H1 (cell line): Measurements from ENCODE around the gene HDAC7. TPM values are rescaled to one million over a fixed set of nuclear protein-coding genes. Genes with fewer than 3 reads are reported as not detected.

ENCODE experiments used
- CTCF ChIA-PET: fragments of 300-600 bp; sonication (Branson Sonifier 250); formaldehyde crosslinking; loops from one replicate; lab custom pipeline; 2021; ENCODE audit not compliant: partially characterized antibody; lab: Charles Lee
- POLR2A ChIA-PET: fragments of 300-600 bp; sonication (Branson Sonifier 250); formaldehyde crosslinking; loops from one replicate; lab custom pipeline; 2021; ENCODE audit warnings: inconsistent platforms; ENCODE audit not compliant: partially characterized antibody; lab: Charles Lee
- DNase-seq, 2 experiments: peaks; one replicate each; pipeline versions ENCODE4 v3.0.0 to v3.0.0-alpha.2; 2010 to 2022; ENCODE audit warnings: low spot score in 2 of 2, low read depth in 1 of 2, mixed read lengths in 1 of 2
- FAIRE-seq: peaks from 2 replicates; lab custom pipeline; 2011; peaks lifted over from hg19 to GRCh38; lab: Jason Lieb, UNC
- H2AFZ ChIP-seq: 2 replicates; pipeline ENCODE4 v1.8.1; 2012; ENCODE audit warnings: low read length, inconsistent platforms
- H2AK5ac ChIP-seq: 2 replicates; pipeline ENCODE4 v1.6.1; 2013; ENCODE audit warnings: low read depth, low read length
- H2BK120ac ChIP-seq: replicated peaks from 2 replicates; pipeline ENCODE3; 2013; ENCODE audit warnings: low read depth, low read length, inconsistent platforms
- H2BK12ac ChIP-seq: 2 replicates; pipeline ENCODE4 v1.6.1; 2013; ENCODE audit warnings: low read depth, low read length
- H2BK15ac ChIP-seq: 2 replicates; pipeline ENCODE4 v1.6.1; 2013; ENCODE audit warnings: low read length
- H2BK20ac ChIP-seq: 2 replicates; pipeline ENCODE4 v1.6.1; 2013; ENCODE audit warnings: low read length
- H2BK5ac ChIP-seq: 2 replicates; pipeline ENCODE4 v1.6.1; 2013; ENCODE audit warnings: low read depth, low read length
- H3K14ac ChIP-seq: 2 replicates; pipeline ENCODE4 v1.6.1; 2013; ENCODE audit warnings: inconsistent platforms; ENCODE audit not compliant: insufficient read length
- H3K18ac ChIP-seq: 2 replicates; pipeline ENCODE4 v1.6.1; 2013; ENCODE audit warnings: low read length; ENCODE audit errors: extremely low read depth
- H3K23ac ChIP-seq: 2 replicates; pipeline ENCODE4 v1.6.1; 2013; ENCODE audit warnings: inconsistent platforms; ENCODE audit not compliant: insufficient read length
- H3K23me2 ChIP-seq: 2 replicates; pipeline ENCODE4 v1.6.1; 2013; ENCODE audit warnings: low read depth, low read length
- H3K27ac ChIP-seq: 2 replicates; pipeline ENCODE4 v1.6.1; 2011; ENCODE audit warnings: low read depth, low read length, inconsistent platforms
- H3K27me3 ChIP-seq, 4 experiments: replicated peaks in 1 of 4; 1 replicate in 1 of 4; 2 replicates in 3 of 4; pipeline versions ENCODE4 v1.6.1 to v1.8.1; 2011 to 2013; ENCODE audit warnings: low read length in 3 of 4, mild to moderate bottlenecking in 3 of 4, inconsistent platforms in 2 of 4, mixed read lengths in 2 of 4, moderate library complexity in 1 of 4; ENCODE audit not compliant: control insufficient read depth in 3 of 4, insufficient read depth in 3 of 4; ENCODE audit errors: extremely low read depth in 1 of 4
- H3K36me3 ChIP-seq, 4 experiments: 2 replicates each; pipeline versions ENCODE4 v1.6.1 to v1.8.1; 2011 to 2013; ENCODE audit warnings: mild to moderate bottlenecking in 4 of 4, low read length in 3 of 4, moderate library complexity in 2 of 4, control low read depth in 1 of 4, inconsistent platforms in 1 of 4; ENCODE audit not compliant: insufficient read depth in 4 of 4, control insufficient read depth in 2 of 4
- H3K4ac ChIP-seq: replicated peaks from 2 replicates; pipeline ENCODE3; 2013; ENCODE audit warnings: low read length, low read depth, mixed read lengths, inconsistent platforms; ENCODE audit not compliant: insufficient read length
- H3K4me1 ChIP-seq, 4 experiments: replicated peaks in 1 of 4; 1 replicate in 1 of 4; 2 replicates in 3 of 4; pipeline versions ENCODE4 v1.6.1 to v1.8.1; 2011 to 2013; ENCODE audit warnings: low read length in 3 of 4, inconsistent platforms in 2 of 4, mixed read lengths in 1 of 4; ENCODE audit not compliant: insufficient read depth in 4 of 4, control insufficient read depth in 3 of 4
- H3K4me2 ChIP-seq, 2 experiments: 2 replicates each; pipeline versions ENCODE4 v1.6.1 to v1.8.1; 2011 to 2013; ENCODE audit warnings: low read depth in 2 of 2, low read length in 2 of 2, control low read depth in 1 of 2, inconsistent platforms in 1 of 2, mild to moderate bottlenecking in 1 of 2; ENCODE audit not compliant: insufficient read depth in 1 of 2
- H3K4me3 ChIP-seq, 4 experiments: fragments of 200-600, 300-600 bp in 1 of 4; sonication (generic), shearing (Covaris generic), sonication (Bioruptor Twin) in 1 of 4; 2 replicates each; pipeline versions ENCODE4 v1.5.1 to v1.8.1; 2011 to 2016; ENCODE audit warnings: low read length in 4 of 4, low read depth in 3 of 4, control low read depth in 2 of 4, inconsistent platforms in 2 of 4, mild to moderate bottlenecking in 2 of 4, mixed read lengths in 1 of 4, moderate library complexity in 1 of 4; ENCODE audit not compliant: insufficient read depth in 2 of 4; ENCODE audit errors: extremely low read depth in 1 of 4
- H3K56ac ChIP-seq: replicated peaks from 2 replicates; pipeline ENCODE3; 2013; ENCODE audit warnings: low read depth, mild to moderate bottlenecking, mixed read lengths, low read length, inconsistent platforms; ENCODE audit not compliant: insufficient read length
- H3K79me1 ChIP-seq: 2 replicates; pipeline ENCODE4 v1.6.1; 2013; ENCODE audit warnings: low read depth, low read length, control low read depth
- H3K79me2 ChIP-seq, 2 experiments: 2 replicates each; pipeline versions ENCODE4 v1.6.1 to v1.8.1; 2012 to 2013; ENCODE audit warnings: low read length in 2 of 2, mild to moderate bottlenecking in 2 of 2, inconsistent platforms in 1 of 2; ENCODE audit not compliant: insufficient read depth in 2 of 2, control insufficient read depth in 1 of 2
- H3K9ac ChIP-seq, 4 experiments: replicated peaks in 1 of 4; 1 replicate in 1 of 4; 2 replicates in 3 of 4; pipeline versions ENCODE4 v1.6.1 to v1.8.1; 2011 to 2013; ENCODE audit warnings: low read depth in 3 of 4, low read length in 3 of 4, control low read depth in 2 of 4, mild to moderate bottlenecking in 2 of 4, moderate library complexity in 2 of 4, inconsistent platforms in 1 of 4; ENCODE audit errors: extremely low read depth in 1 of 4
- H3K9me3 ChIP-seq, 2 experiments: 2 replicates each; pipeline versions ENCODE4 v1.6.1 to v1.8.1; 2012 to 2013; ENCODE audit warnings: mild to moderate bottlenecking in 2 of 2, moderate library complexity in 2 of 2, control low read depth in 1 of 2, inconsistent platforms in 1 of 2, low read depth in 1 of 2, low read length in 1 of 2, mixed read lengths in 1 of 2; ENCODE audit not compliant: insufficient read depth in 2 of 2
- H4K20me1 ChIP-seq, 2 experiments: replicated peaks in 1 of 2; 2 replicates each; pipeline versions ENCODE3 to v1.8.1; 2011 to 2013; ENCODE audit warnings: inconsistent platforms in 2 of 2, low read length in 2 of 2, mild to moderate bottlenecking in 1 of 2; ENCODE audit not compliant: insufficient read depth in 2 of 2, control insufficient read depth in 1 of 2
- H4K5ac ChIP-seq: 2 replicates; pipeline ENCODE4 v1.6.1; 2013; ENCODE audit warnings: low read length, low read depth, mixed read lengths, inconsistent platforms; ENCODE audit not compliant: insufficient read length
- H4K8ac ChIP-seq: 2 replicates; pipeline ENCODE4 v1.8.0; 2013; ENCODE audit warnings: mild to moderate bottlenecking, moderate library complexity, low read length, inconsistent platforms; ENCODE audit not compliant: insufficient read depth; ENCODE audit errors: extremely low read depth
- H4K91ac ChIP-seq: replicated peaks from 2 replicates; pipeline ENCODE3; 2013; ENCODE audit warnings: low read length, mixed read lengths, inconsistent platforms; ENCODE audit not compliant: insufficient read length
- HDAC6 ChIP-seq: IDR thresholded peaks from one replicate; pipeline ENCODE4 v1.7.1; 2012; ENCODE audit warnings: low read depth, mild to moderate bottlenecking, inconsistent platforms, low read length, moderate library complexity
- WGBS, 2 experiments: shearing (Covaris generic) in 1 of 2; methylation state at CpG; one replicate each; pipeline versions ENCODE4 v1.1.6 to v1.1.7; 2013 to 2015; ENCODE audit warnings: low lambda C conversion rate in 2 of 2, mixed read lengths in 2 of 2, inconsistent platforms in 1 of 2, low coverage in 1 of 2, missing lambda C conversion rate in 1 of 2; ENCODE audit not compliant: insufficient replicate concordance in 2 of 2, insufficient coverage in 1 of 2, insufficient read length in 1 of 2; ENCODE audit errors: extremely low coverage in 1 of 2, missing lambda C conversion rate in 1 of 2; 5-methylcytosine and 5-hydroxymethylcytosine counted together
- polyA plus RNA-seq, 7 experiments: library from polyadenylated mRNA; depleted of rRNA in 3 of 7; stranded (reverse) in 5 of 7; unstranded in 2 of 7; fragments of >200 nt in 5 of 7; fragments of 200-250 nt in 2 of 7; gene quantifications; 1 replicate in 5 of 7; 2 replicates in 1 of 7; 4 replicates in 1 of 7; pipeline versions ENCODE4 v1.2.1 to v1.2.3, GENCODE V29; 2011 to 2013; ENCODE audit warnings: missing spikeins in 2 of 7, mixed read lengths in 2 of 7
- total RNA-seq: library from RNA; stranded (reverse); fragmentation: NEBNext Ultra II Directional; extraction: Animal tissue kit (Norgen Biotek cat#: 25700); gene quantifications from 2 replicates; pipeline ENCODE4 v1.2.1, GENCODE V29; 2021

Gene HDAC7
- total and polyA plus RNA-seq, 2 of the 8 experiments (the other 6 are each of a cell fraction or from before 2014, with no cell fraction given) = 25.5 to 84.9 TPM

DNA sequence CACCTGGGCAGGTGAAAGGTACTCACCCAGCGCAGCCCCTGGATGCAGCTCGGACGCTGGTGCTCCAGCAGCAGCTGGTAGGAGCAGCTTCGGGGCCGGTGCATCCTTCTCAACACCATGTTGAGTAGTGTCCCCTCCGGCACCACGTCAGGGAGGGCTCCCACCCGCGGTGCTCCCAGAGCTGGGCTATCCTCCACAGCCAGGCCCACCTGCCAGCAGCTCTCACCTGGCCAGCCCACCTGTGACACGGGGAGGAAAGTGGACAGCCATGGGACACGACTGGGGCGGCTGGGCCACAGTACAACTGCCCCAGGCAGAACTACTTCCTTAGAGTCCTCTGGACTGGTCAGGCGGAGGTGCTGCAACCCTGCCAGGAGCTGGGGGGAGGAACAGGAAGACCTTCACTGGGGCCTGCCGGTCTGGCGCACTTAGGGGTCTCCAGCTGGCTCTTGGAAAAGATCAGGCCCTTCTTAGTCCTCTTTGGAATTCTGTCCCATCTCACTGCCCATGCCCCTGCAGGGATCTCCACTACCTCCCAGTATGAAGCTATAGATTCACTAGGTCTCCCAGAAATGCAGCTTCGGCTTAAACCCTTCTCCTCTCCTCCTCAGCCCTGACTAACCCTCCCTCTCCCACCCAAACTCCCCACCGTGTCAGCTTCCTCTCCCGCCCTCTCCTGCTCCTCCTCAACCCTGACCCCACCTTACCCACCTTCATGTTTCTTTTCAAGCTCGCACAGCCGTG is 61.7 kb downstream of the HDAC7 start:
- Histone ChIP-seq H3K36me3 (no peaks in the 10 kb centered on the region), H2BK5ac (peak overlapping the region; percentile 75; the same call in 1 of the 2 replicates), H3K14ac (no peak overlapping the region), H2BK12ac (peak overlapping the region; percentile 96; the same call in 1 of the 2 replicates), H3K4ac (no peak overlapping the region), H4K5ac (no peak overlapping the region), H3K23me2 (peaks cover 8% of the 10 kb centered on the region; the same call in 1 of the 2 replicates), H2AK5ac (peak overlapping the region; percentile 77; the same call in 1 of the 2 replicates), H4K8ac (no peak overlapping the region; the same call in 1 of the 2 replicates), H3K9ac (0 out of 7 replicates have a peak overlapping the region, but pooled peaks of 1 of the 4 experiments have one; percentile 19), H2BK15ac (peak overlapping the region; percentile 97; the same call in 1 of the 2 replicates), H3K4me1 (peaks cover 14 to 25% (median 16%) of the 10 kb centered on the region in 4 experiments), H3K4me2 (peak overlapping the region; percentile 59 to 77), H2BK120ac (peak overlapping the region; percentile 33), H4K91ac (peak overlapping the region; percentile 68), H2BK20ac (0 out of 2 replicates have a peak overlapping the region, but pooled peaks have one; percentile 21), H3K18ac (peak overlapping the region; percentile 78), H3K23ac (no peak overlapping the region), H3K79me1 (no peaks in the 10 kb centered on the region), H3K9me3 (no peaks in the 10 kb centered on the region), H3K27ac (no peak overlapping the region), H3K27me3 (peaks cover 0 to 2% (median 0%) of the 10 kb centered on the region in 4 experiments; a peak in 2 of 7 replicates), H3K4me3 (peak overlapping the region; percentile 32 to 72 (median 45); a peak in 7 of 8 replicates), H2AFZ (peak overlapping the region; percentile 13; the same call in 1 of the 2 replicates), H3K56ac (no peak overlapping the region), H4K20me1 (no peaks in the 10 kb centered on the region), H3K79me2 (no peaks in the 10 kb centered on the region)
- POLR2A ChIA-PET = interaction anchor here (0.8 to 5.6 kb wide), 11 partner anchors 10 to 50 kb away, joined by 3 to 78 read pairs (median 4); partner anchors contain the start of gene SLC48A1
- FAIRE-seq = no peak
- WGBS, 2 experiments = 67% methylated on average over 18 of the region's 20 CpGs; no CpG with 5 or more reads in 1 of the 2 experiments
- peak in 1 of 2 experiments; percentile 61 for DNase-seq
- CTCF ChIA-PET = interaction anchor here (0.9 to 64.6 kb wide), 16 partner anchors 21 to 283 kb away, joined by 3 to 2442 read pairs (median 4); partner anchors contain the start of genes ENDOU and SLC48A1
- no peak for TF ChIP-seq HDAC6
